ENCODE results near the gene E2F8.

E2F8 gene

DNA sequence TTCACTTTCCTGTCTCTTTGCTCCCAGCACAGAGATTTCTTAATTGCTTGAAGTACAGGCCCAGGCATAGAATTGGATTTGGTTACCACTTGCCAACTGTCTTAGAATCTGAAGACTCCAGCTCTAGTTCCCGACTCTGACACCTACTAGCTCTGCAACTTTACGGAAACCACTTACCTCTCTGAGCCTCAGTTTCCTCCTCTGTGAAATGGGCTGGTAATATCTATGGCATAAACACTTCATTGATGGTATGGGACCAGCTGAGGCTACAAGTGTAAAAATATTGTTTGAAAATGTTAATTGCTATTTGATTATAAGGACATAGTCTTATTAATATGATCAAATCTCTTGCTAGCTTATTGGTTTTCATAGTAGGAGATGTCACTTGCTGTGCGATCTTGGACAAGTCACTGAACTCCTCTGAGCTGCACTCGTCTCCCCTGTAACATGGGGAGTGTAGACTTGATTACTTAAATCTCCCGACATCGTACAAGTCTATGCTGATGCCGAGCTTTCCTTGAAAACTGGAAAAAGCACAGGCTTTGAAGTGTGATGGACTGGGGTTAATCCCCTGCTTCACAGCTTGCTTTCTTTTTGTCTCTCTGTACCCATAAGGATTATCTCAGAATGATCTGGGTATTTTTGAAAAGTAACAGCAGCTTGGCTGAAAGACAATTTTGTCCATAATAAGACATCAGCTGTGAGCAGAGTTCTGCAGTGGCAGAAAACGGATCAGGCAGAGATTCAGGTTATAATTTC lies 11.8 kb upstream of the E2F8 start:
- DNase-seq: no peak

- DNase-seq: no peak
Measured at GRCh38 chr11:19251577-19251976, 10.8 kb upstream of the E2F8 start.

- DNase-seq: no peak
Measured at GRCh38 chr11:19246816-19247215, 6.1 kb upstream of the E2F8 start.

DNA sequence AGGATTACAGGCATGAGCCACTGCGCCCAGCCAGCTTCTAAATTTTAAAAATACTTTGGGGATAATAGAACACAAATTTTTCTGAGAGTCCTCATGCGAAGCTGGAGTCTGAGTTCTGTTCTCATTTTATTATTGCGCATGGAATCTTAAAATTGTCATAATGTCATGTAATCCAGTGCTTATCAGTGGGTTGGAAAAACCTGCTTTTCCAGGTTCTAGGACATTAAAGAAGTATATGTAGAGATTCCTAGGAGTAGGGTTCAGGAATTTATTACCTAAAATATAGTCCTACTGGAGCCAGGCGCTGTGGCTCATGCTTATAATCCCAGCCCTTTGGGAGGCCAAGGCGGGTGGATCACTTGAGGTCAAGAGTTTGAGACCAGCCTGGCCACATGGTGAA lies 4.6 kb upstream of the E2F8 start:
- DNase-seq: no peak

GRCh38 chr11:19244621-19245020 lies 3.9 kb upstream of the E2F8 start:
- DNase-seq: no peak

- DNase-seq: no peak
Measured at GRCh38 chr11:19244084-19244483, 3.3 kb upstream of the E2F8 start.

GRCh38 chr11:19243613-19244012 lies 2.9 kb upstream of the E2F8 start:
- DNase-seq: no peak

DNA sequence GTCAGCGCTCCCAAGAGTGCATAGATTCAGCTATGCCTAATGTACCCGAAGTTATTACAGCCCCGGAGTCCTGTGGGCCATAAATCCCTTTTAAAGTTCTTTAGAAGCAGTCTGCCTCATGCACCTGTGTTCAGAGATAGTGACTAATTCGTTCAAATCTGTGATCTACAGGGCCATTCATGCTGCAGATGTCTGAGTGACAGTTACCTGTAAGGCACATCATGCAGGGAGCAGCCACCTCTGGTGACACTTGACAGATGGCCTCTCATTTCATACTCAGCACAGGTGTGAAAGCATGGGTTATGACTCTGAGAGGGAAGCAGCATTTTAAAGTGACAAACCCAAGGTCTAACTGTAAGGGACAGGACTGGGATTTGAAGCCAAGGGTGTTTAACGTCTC lies 2.4 kb upstream of the E2F8 start:
- no peak for DNase-seq

- DNase-seq: no peak
Measured at GRCh38 chr11:19242179-19242932, 1.6 kb upstream of the E2F8 start.

DNA sequence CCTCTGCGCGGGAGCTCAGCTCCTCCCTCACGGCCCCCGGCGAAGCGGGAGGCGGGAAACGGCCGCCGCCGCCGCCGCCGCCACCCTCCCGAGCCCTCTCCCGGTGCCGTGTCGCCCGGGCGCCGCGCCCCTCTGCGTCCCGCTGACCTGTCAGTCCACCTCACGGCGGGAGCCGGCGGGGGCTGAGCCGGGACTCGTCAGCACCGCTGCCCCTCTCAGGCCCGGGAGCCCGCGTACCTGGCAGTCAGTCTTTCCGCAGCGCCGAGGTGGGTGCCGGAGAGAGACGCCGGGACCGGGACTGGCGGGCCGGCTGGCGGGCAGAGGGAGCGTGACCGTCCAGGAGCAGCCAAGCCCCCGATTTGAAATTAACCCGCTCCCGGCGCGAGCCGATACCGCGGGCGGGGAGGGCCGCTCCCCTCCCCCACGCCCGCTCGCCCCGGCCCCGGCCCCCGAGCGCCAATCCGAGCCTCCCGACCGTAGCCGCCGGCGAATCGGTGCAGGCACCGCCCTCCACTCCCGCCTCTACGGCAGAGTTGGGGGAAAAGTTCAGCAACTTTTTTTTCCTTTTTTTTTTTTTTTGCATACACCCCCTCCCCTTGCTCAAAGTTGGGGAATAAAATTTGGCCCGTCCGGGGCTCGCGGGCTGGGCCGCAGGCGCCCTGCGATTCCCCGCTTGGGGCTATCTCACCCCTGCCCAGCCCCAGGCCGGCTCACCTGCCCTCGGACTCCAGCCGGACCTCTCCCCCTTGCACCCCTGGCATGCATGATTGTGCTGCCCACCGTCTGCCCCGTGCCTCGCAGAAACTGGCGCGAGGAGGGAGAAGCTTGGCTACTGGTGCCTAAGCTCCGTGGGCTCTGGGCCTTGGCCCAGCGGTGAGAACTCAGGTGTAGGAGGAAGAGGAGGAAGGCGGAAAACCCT lies 774 bp upstream of the E2F8 start:
- no peak for DNase-seq

DNA sequence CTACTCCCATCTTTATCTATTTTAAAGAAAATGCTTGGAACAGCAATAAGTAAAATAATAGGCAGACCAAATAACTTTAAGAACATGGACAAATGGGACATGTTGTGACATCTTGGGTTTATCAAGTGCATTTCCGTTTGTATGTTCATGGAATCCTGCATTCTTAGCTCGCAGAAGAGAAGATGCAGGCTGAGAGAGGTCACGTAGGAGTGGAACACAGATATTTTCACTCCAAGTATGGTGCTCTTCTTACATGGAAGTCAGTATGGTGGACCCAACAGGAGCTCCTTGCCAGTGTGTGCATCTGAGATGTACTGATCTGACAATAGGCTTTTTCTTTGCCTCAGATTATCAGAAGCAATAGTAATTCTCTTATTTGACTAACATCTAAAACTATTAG lies 1.7 kb downstream of the E2F8 start:
- no peak for DNase-seq

DNA sequence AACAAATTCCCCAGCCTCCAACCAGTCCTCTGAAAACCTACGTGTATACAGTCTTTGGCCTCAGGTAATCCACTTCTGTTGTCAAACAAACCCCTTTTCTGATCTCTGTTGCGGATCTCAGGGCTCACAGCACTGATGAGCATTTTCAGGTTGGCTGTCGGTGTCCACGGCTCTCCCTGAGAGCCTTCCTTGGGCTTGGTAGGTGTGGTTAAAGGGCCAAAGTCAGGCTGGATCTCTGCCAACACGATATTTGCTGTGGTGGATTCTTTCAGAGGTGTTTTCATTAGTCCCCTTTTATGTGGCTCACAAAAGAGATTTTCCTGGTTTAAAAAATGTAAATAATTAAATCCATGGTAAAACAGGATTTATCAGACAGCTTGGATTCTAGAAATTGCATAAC lies 2.9 kb downstream of the E2F8 start:
- DNase-seq: no peak

GRCh38 chr11:19237381-19237780 lies 3.4 kb downstream of the E2F8 start:
- DNase-seq: no peak

- no peak for DNase-seq
Measured at GRCh38 chr11:19234231-19234817, 6.4 kb downstream of the E2F8 start.

DNA sequence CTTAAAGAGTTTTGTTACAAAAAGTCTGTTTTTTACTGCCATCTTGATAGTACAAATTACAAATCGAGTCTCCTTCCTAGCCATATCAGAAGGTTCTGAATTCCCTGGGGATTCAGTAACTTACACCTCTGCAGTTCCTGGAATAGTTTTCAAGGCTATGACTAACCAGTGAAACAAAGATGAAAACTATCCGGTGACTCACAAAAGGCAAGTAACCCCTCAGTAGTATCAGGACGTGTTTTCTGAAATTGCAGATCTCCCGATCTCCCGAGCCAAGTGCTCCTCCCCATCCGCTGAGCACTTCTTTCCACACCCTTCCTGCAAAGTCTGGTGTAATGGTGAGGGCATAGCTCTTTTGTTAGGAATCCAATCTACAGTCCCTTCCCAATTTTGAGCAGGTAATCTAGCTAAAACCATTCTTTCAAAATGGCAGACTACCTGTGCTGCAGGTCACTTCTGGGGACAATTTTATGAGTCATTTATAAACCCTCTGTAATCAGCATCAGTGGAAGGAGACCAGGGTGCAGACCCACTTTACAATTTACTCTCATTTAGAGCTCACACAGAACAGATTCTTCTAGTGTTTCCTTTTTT lies 7.7 kb downstream of the E2F8 start:
- DNase-seq: no peak

DNA sequence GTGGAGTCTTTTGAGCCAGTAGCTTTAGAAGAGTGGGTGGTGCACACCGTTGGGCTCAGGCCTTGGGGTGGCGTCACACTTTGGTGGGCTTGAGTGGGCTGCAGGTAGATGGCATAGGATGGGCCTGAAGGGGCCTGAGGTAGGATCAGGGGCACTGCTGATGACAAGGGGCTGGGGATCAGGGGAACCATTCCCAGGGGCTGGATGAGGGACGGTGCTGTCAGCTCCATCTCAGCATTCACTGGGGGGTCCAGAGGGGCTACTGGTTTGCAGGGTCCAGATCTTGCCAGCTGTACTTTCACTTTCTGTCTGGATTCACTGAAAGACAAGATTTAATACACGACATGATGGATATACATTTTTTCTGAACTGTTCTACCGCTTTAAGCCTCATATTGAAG lies 11.1 kb downstream of the E2F8 start:
- DNase-seq: no peak

DNA sequence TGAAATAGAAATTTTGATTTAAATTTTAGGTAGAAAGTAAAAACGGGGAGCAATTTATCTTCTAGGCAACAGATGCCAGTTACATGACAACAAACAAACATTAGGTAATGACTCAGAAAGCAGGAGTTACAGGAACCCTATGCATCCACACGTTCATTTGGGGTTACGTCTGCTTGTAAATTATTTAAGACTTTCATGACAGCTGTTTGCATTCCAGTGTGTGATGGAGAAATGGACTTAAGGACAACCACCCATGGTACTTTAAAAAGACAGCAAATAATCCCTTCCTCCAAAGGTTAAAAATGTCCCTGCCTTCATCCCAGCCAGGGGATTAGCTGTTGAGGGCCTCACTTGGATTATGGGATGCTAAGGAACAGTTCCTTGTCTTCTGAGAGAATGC lies 11.8 kb downstream of the E2F8 start:
- DNase-seq: no peak

DNA sequence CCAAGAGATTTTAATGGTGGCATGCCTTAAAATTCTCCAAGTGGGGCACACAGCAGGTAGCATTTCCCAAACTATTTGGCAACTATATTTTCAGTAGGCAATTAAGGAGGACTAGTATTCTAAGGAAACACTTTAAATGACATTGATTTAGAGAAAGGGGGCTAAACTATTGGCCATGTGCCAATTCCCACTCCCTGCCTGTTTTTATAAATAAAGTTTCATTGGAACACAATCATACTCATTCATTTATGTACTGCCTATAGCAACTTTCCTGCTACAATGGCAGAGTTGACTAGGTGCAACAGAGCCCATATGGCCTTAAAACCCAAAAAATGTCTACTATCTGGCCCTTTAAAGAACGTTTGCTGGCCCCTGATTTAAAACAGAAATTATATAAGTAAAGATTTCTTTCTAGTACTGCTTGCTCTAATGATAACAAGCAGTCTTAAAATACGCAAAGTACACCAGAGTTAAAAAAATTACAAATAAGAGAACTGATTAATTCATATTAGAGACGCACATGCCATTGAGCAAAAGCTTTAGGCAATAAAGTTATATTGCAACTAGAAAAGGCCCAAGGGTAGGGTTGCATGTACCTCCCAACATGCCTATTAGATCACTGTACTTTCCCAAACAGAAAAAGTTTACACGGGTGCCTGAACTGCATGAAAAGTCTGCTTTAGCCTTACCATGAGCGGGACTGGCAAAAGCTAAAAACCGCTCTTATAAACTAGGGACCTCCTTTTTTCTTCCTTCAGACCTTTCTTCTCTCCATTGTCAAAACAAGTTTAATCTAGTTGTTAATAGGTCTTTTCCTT lies 14.2 kb downstream of the E2F8 start:
- DNase-seq: no peak

GRCh38 chr11:19225581-19225980 lies 15.2 kb downstream of the E2F8 start:
- no peak for DNase-seq

GRCh38 chr11:19225123-19225522 lies 15.6 kb downstream of the E2F8 start:
- no peak for DNase-seq

DNA sequence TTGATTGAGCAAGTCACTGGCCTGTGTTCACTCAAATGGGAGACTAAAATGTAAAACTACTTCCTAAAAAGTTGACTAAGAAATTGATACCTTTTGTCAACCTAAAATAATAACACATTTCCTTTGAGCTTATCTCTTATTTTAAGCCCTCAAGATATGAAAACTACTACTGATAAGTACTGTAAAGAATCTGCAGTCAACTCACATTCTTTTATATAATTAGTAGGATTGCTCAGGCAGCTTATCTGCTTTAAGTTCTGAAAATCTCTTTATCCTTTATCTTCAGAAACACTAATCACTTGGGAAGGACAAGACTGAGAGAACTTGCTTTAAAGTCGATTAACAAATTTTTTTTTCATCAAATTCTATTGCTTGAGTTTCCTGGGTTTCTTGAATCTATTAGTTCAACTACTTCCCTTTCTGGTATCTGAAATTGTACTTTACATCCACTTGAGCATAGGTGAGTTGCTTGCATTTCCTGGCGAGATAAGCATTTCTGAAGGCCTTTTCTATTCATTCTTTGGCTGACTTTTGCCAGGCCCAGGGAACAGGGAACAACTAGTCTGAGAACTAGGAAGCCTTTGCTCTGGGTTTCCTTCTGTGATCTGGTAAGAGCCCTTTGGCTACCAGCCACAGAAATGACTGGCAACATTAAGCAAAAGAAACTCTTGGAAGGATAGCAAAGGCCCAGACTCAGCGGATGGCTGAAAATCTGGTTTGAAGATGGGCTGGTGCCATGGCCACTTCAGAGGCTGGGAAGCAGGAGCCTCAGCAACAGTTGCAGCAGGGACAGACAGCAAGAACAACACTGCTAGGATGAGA lies 19.6 kb downstream of the E2F8 start:
- no peak for DNase-seq

All from Kasumi-1 (cell line).